GM19023 (cell line): ENCODE data around the gene PRSS1.
"Not testable (repeated sequence)": the region's sequence is repeated elsewhere in the genome, so short reads cannot be mapped to it uniquely, and the experiment has no call there.

Source experiments
- ATAC-seq: cut with Tn5 transposase; IDR thresholded peaks from one replicate; pipeline ENCODE4 v1.9.1; 2021; ENCODE audit warnings: mild to moderate bottlenecking, moderate library complexity; ENCODE audit not compliant: unreplicated experiment

Gene PRSS1

DNA sequence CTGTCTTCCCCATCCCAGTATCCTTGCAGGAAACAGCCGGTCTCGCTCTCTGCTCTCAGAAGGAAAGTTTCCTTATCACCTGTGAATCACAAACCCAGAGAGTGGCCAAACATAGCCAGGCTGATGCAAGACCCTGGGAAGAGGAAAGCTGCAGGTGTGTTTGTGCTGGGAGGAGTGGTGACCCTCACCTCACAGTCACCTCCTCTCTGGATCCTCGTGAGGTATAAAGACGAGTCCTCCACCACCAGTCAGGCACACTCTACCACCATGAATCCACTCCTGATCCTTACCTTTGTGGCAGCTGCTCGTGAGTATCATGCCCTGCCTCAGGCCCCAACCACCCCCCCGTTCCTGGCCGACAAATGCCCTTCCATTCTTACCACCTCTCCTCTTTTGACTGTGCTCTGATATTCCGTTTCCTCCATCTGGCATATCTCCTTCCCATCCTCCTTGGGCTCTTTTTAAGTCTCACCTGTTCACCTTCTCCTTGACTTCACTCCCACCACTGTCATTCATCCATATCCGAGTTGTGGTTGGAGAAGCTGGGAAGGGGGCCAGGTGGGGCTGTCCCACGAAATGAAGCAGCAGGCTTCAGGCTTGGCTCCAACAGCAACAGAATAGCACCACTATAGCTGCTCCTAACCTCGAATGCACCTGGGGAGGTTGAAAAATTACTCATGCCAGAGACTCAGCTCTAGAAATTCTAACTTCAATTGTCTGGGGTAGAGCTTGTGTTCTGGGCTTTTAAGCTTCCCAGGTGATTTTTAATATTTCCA lies at the start of gene PRSS1:
Gene PRSS1, plus strand, starts transcription at position 255 of the 776 bp plus-strand sequence. Its CDS starts 13 bp downstream, at position 268.
- ATAC-seq, result no peak

DNA sequence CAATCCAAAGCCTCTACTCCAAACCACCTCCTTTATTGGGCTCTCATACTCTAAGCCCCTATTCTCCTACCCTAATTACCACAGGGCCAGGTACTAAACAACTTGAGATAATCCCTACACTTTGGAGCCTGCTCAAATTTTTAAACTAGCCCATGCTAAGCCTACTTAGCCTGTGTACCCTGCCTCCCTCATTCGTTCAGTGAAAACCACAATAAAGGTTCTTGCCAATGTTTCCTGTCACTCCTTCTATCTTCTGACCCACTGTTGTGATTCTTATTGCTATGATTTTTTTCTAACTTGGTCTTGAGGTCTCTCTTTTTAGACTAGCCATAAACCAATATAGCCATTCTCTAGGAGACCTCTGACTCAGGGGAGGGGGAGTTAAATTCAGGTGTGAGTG lies 48.3 kb upstream of the PRSS1 start:
- not testable (repeated sequence) for ATAC-seq

DNA sequence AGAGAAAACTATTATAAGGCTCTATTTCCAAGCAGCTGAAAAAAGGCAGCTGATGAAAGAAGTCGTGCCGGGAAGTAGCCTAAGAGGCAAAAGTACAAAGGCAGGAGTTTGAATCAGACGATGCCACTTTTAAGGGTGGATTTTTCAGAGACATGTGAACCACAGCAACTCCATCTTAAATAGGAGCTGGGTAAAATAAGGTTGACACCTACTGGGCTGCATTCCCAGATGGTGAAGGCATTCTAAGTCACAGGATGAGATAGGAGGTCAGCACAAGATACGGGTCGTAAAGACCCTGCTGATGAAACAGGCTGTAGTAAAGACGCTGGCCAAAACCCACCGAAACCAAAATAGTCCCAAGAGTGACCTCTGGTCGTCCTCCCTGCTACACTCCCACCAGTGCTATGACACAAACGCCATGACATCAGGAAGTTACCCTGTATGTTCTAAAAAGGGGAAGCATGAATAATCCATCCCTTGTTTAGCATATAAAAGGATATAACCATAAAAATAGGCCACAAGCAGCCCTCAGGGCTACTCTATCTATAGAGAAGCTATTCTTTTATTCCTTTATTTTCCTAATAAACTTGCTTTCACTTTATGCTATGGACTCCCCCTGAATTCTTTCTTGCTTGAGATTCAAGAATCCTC lies 45.5 kb upstream of the PRSS1 start:
- ATAC-seq, result no peak

DNA sequence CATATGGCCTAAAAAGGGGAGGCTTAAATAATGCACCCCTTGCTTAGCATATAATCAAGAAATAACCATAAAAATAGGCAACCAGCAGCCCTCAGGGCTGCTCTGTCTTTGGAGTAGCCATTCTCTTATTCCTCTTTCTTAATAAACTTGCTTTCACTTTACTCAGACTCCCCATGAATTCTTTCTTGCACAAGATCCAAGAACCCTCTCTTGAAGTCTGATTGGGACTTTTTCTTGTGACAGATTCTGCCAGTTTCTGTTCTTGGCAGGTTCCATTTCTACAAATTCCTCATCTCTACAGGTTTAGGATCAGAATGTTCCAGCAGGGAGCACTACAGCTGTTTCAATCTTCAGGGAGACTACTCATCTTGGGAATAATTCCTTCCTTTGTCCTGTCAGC lies 40.5 kb upstream of the PRSS1 start:
- not testable (repeated sequence) for ATAC-seq

DNA sequence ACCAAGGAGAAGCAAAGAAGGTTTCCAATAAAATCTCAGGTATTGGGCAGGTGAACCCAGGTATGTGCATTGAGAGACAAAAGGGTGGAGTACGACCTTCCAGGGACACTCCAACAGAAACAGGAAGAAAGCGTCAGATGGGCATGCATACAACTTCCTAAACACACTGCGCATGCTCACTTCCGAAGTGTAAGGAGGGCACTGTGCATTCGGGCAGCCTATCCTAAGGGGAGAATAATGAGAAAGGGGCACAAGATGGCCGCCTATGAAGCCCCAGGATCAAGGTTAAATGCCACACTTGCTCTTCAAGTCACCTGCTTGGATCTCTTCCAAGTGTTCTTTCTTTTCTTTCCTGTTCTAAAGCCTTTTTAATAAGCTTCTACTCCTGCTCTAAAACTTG lies 39.4 kb upstream of the PRSS1 start:
- no peak for ATAC-seq

DNA sequence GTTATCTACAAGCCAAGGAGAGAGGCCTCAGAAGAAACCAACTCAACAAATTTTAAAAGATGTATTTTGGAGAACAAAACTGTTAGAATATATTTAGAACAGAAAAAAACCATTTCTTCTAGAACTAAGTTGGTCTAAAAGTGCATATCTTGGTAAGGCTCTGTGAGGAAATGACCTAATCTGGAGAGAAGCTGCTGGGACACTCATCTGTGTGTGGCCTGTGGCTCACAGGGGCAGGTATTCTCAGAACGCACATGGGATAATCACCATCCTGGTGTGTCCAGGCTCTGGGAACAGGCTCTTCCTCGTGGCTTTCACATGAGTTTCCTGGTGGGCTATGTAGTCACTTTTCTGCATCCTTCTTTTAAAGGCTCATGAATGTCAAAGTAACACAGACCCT lies 38.1 kb upstream of the PRSS1 start:
- no peak for ATAC-seq

DNA sequence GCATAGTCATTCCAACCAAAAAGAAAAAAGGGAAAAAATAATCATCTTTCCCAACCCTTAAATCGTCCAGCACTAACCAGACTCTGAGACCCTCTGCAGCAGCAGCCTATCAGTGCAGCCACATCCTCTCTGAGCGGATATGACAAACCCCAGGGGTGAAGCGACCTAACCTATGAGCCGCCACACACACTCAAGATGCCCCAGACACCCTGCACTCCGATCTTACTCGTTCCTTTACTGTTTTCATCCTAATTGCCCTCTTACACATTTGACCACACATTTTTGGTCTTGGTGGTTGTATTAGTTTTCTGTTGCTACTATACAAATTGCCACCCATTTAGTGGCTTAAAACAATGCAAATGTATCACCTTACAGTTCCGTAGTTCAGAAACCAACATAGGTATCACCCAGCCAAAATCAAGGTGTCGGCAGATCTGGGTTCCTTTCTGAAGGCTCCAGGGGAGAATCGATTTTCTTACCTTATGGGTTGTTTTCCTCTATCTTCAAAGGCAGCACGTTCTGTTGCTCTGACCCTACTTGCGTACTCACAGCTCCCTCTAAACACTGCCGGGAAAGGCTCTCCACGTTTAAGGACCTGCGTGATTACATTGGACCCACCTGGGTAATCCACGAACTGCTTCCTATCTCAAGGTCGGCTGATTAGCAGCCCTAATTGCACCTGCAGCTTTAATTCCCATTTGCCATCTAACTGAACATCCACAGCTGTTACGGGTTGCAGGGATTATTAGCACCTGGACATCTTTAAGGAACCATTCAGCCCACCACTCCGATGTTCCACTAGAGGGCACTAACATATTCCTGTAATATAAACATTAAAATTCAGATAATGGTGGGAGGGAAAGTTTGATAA lies 37.3 kb upstream of the PRSS1 start:
- ATAC-seq, result no peak

DNA sequence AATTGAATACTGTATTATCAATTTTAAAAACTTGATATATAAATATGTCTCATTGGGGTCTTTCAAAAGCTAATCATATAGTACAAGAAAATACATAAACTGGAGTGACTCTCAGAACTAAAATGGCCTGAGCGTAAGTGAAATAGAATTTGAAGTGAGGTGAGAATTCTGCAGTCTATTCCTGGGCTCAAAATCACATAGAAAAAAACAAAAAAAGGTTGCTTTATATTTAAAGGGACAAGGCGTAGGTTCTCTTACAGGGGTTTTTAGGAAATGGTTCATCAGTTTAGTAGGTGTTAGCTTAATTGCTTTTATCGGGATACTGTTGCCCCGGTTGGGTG lies 36.7 kb upstream of the PRSS1 start:
- ATAC-seq, result no peak

DNA sequence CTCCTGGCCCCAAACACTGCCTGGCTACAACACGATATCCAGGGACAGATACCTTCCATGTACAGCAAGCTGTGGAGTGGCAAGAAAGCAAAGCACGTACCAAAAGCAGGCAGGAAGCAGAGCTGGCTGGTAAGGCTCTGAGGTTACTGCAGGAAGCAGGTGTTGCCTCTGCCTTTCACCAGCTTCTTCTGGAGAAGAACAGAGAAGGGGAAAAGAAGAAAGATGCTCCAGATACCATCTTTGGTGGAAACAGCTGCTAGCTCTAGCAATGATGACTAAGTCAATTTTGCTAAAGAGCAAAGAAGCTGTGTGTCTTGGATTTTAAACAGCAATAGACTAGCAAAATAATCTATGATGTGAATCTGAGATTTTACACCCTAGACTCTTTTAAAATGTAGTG lies 34.9 kb upstream of the PRSS1 start:
- ATAC-seq, result no peak

DNA sequence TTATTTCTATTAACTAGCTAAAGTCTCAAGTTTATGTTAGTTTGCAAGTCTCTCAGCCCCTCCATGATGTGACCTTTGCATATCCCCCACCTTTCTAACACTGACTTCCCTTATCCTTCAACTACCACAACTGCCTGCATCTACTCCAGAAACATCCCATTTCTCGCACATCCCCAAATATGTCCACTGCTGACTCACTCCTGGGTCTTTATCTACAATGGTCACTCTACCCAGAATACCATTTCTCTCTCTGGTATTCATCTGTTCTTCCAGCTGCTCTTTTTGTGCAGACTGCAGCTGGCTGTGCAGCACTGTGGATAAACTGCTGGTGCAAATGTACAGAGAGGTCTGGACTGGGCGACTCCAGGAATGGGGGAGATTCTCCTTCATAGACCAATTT lies 32.7 kb upstream of the PRSS1 start:
- ATAC-seq, result no peak

DNA sequence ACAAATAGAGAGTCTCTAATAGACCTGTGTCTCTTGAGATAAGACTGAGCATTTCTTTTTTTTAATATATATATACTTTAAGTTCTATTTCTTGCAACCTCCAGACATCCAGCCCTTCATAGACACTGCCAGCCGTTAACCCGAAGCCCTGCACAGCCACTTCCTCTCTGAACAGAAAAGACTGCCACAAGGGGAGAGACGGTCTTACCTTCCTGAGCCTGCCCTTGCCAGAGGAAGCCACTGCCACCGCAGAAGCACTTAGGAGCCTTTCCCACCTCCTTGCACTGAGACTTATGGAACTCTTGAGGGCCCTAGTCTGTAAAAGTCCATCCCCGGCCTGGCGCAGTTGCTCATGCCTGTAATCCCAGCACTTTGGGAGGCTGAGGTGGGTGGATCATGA lies 31.8 kb upstream of the PRSS1 start:
- no peak for ATAC-seq

DNA sequence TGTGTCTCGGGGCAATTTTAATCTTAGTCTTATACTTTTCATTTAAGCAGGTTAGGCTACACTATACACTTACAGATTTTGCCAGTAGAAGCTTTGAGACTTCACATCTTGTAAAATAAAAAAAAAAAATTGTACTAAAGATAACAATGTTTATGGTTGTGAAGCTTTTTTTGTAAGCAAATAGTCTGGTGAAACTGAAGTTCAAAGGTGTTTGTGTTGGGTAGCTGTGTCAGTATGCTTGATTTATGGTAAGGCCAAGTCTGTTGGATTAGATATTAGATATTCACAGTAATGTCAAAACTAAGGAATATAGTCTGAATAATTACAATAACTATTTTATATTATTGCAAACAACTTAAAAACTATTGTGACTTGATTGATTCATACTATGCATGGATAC lies 31.0 kb upstream of the PRSS1 start:
- ATAC-seq, result no peak

DNA sequence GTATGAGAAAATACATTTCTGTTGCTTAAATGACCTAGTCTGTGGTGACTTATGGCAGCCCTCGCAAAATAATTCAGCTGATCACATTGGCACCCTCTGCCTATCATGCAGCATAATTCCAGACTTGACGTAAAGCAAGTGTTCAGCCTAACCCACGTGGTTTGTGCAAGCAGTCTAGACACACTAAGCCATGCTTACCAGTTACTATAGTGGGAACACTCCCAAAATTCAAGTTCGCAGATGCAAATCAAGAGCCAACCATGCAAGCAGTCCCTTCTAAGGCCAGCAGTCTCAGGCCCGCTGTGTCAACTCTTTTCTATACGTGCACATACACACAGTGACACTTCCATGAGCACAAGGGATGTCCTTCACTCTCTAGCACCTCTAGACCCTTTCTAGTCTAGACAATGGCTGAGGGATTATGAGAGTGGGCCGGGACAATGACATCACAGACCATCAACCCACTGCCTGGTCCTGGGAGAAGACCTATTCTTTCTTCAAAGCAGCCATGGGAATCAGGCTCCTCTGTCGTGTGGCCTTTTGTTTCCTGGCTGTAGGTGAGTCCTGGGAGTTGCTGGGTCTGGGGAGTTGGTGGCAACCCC lies 29.0 kb upstream of the PRSS1 start:
- ATAC-seq, result no peak

DNA sequence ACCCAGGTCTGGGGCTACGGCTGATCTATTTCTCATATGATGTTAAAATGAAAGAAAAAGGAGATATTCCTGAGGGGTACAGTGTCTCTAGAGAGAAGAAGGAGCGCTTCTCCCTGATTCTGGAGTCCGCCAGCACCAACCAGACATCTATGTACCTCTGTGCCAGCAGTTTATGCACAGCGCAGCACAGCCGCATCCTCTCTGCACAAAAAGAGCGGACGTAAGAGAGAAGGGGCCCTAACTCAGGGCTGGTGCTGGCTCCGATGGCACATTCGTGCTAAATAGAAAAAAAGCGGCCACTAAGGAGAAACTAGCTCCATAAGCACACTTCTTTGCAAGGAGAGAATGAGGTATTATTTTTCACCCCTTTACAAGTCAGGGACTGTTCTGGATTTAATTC lies 28.3 kb upstream of the PRSS1 start:
- ATAC-seq, result no peak

DNA sequence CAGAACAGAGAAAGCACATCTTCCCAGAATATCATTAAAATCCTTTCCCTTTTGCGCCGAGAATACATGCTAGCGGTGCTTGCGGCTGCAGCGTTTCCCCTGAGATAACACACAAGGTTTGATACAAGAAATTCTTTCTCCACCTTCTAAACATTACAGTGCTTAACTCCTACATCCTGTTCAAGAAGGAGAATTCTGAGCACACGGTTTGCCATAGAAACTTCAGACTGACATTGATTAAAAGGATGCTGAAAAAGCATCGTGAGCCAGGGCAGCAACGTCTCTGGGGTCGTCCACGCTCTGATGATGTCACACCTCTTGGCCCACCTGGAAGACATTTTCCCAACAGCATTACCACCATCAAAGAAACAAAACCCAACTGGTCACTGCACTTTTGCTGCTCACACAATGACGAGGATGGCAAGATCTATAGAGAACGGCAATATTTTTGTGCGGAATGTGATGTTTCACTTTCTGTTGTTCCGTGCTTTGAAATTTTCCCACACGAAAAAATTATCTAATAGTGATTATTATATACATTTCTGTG lies 27.0 kb upstream of the PRSS1 start:
- no peak for ATAC-seq

DNA sequence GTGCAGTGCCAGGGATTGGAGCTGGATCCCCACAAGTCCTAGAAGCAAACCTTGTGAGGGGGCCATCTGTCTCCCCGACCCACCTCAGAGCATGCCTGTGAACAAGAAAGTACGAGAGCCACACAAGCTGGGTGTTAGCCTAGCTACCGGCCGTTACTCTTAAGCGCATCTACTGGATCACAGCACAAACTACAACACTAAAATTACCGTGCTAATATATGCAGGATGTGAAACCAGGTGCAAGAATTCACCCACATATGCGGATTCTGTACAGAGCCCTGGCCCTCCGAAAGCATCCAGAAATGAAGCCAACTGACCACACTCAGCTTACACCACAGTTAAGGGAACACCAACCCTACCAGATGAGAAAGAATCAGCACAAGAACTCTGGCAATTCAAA lies 16.0 kb upstream of the PRSS1 start:
- ATAC-seq, result peak; percentile 78

DNA sequence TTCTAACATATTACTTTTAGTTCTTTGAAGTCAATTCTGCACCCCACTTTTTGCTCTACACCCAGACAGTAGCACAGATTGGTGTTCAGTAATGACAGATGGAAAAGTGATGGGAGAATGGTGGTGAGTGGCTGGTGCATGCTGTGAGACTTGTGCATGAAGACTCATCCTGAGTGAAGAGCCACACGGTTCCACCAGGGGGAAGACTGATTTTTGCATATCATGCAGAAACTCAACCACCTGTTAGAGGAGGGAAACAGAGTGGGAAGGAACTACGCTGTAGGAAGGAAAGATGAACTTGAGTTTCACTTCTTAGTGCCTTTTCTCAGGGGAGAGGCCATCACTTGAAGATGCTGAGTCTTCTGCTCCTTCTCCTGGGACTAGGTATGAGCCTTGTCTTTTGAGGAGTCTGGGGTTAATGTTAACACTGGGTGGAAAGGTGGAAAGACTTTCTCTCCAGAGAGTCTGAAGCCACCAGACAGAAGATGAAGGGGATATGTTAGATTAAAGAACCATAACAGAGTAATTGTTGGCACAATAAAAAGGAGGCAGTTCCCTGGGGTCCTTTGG lies 9.3 kb upstream of the PRSS1 start:
- peak; percentile 91 for ATAC-seq

DNA sequence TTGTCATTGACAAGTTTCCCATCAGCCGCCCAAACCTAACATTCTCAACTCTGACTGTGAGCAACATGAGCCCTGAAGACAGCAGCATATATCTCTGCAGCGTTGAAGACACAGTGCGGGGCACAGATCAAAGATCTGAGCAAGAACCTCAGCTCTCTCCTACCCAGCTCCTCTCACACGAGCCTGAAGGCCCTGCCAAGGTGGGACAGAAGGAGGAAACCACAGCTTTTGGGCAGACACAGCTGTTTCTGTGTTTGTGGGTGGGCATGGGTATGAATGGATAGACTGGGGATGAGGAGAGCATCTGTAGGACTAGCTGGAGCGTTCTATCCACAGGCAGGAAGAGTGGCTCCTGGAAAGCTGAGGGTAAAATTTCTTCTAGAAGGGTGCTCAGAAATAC lies 8.5 kb upstream of the PRSS1 start:
- ATAC-seq, result no peak

DNA sequence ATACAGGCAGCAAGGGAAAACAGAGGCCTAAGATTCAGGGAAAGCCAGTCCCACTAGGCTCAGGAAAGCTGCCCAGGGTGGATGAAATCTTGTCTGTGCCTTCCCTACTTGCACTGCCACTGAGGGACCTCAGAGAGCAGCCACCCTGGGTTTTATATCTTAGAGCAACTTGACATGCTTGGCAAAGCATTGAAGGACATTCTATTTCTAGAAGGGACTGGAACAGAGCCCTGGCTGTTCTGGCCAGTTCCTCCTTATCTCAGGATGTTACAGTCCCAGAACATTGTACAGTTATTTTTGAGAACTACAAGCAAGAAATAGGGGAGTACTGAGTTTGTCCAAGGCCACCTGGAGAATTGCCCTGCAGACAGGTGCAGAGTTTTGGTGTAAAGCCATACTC lies 7.3 kb upstream of the PRSS1 start:
- ATAC-seq, result not testable (repeated sequence)

DNA sequence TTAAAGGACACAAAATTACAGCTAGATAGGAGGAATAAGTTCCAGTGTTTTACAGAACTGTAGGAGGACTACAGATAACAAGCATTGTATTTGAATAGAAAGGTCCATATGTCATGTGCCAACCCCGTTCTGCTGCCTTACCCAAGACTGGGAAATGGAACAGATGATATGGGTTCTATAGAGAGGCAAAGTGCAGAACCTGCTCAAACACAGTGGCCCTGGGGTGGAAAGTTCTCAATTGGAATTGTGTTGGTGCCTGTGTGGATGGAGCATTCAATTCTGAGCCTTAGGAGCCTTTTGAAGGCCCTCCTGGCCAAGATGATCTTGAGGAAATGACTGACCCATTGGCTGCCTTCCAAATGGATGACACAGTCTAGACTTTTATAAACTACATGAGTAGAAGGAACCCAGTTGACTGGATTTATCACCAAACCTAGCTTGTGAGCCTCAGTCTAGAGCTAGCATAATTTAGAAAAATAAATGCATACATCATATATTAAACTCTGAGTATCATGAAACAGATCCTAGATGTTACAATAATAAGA lies 4.1 kb upstream of the PRSS1 start:
- ATAC-seq, result no peak
